ENCODE measurements around the gene CCNA1.

The CCNA1 gene

GRCh38 chr13:36454987-36455386 lies 22.7 kb downstream of the CCNA1 start:
- DNase-seq: no peak

- no peak for DNase-seq
Observed at GRCh38 chr13:36456577-36456976, 24.3 kb downstream of the CCNA1 start.

GRCh38 chr13:36461506-36461905 lies 29.2 kb downstream of the CCNA1 start:
- no peak for DNase-seq

DNA sequence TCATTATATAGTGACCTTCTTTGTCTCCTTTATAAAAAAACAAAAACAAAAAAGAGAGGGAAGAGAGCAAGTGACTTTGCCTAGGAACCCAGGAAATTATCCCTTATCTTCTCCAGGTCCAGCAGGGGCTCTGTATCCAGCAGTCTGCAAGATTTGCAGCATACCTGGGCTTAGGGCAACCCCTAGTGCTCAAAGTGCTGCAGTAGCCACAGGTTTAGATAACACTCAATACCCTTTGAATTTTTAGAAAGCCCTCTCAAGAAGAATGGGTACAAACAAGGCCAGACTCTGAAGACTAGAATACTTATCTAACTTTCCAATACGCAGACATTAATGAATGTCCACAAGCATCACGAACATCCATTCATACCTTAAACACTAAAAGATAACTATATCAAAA lies 43.2 kb downstream of the CCNA1 start:
- DNase-seq: no peak

DNA sequence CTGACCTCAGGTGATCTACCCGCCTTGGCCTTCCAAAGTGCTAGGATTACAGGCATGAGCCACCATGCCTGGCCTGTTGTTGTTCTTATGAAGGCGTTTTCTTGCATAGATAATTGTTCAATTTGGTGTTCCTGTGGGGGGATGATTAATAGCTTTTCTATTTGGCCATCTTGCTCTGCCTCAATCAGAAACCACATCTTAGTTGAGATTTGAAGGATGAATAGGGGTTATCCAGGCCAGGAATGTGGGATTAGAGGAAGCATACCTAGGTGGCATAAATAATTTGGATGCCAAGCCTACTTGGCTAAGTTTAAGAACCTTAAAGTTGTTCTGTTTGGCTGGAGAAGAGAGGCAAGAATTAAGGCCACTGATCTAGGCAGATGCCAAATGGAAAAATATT lies 44.4 kb downstream of the CCNA1 start:
- DNase-seq: no peak

GRCh38 chr13:36480726-36481427 lies 48.6 kb downstream of the CCNA1 start:
- DNase-seq: no peak

DNA sequence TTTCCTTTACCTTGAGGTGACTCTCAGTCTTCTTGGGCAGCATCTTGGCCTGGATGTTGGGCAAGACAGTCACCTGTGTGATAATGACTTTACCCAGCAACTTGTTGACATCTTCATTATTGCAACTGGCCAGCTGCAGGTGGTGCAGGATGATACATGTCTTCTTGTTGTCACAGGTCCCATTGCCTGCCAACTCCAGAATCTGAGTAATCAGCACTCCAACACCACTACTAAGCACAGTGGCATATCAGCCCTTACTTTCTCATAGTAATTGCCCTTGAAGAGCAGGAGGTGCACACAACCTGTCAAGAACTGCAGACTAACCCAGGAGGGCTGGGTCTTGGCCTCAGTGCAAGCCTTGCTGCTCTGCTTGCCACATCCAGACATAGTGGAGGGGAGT lies 57.8 kb downstream of the CCNA1 start:
- no peak for DNase-seq
